A172 (cell line): ENCODE data around the gene ZMYND19. TPM values are rescaled to one million over a fixed set of nuclear protein-coding genes. Genes with fewer than 3 reads are reported as not detected.
"Not testable (repeated sequence)": the region's sequence is repeated elsewhere in the genome, so short reads cannot be mapped to it uniquely, and the experiment has no call there.

Source experiments
- DNase-seq: peaks from one replicate; pipeline ENCODE4 v3.0.0-alpha.2; 2015; ENCODE audit warnings: low spot score
- total RNA-seq: library from RNA; depleted of rRNA; stranded (reverse); fragments of >200 nt; shearing (Covaris generic); gene quantifications from 2 replicates; pipeline ENCODE4 v1.2.3, GENCODE V29; 2014

ZMYND19 gene
- total RNA-seq, 1 experiment from 2014 or later, result 68.8 TPM

GRCh38 chr9:137589441-137590122 is 730 bp downstream of the ZMYND19 start:
- DNase-seq, result no peak

- no peak for DNase-seq
These were observed 1.4 kb downstream of the ZMYND19 start for GRCh38 chr9:137588891-137589290.

GRCh38 chr9:137588311-137588710 is 2.0 kb downstream of the ZMYND19 start:
- no peak for DNase-seq

- no peak for DNase-seq
These were observed 3.5 kb downstream of the ZMYND19 start for GRCh38 chr9:137586854-137587253.

- DNase-seq, result no peak
These were observed 6.4 kb downstream of the ZMYND19 start for GRCh38 chr9:137583957-137584356.

GRCh38 chr9:137583347-137583746 is 7.0 kb downstream of the ZMYND19 start:
- DNase-seq, result no peak

- DNase-seq, result no peak
These were observed 7.9 kb downstream of the ZMYND19 start for GRCh38 chr9:137582286-137582860.

GRCh38 chr9:137581361-137582285 is 8.7 kb downstream of the ZMYND19 start:
- no peak for DNase-seq

GRCh38 chr9:137580954-137581322 is 9.4 kb downstream of the ZMYND19 start:
- no peak for DNase-seq

- no peak for DNase-seq
These were observed 9.9 kb downstream of the ZMYND19 start for GRCh38 chr9:137580209-137580953.

GRCh38 chr9:137579259-137579604 is 11.1 kb downstream of the ZMYND19 start:
- no peak for DNase-seq

GRCh38 chr9:137578518-137579258 is 11.6 kb downstream of the ZMYND19 start, which contains the start of gene DPH7:
TSS of gene DPH7 (minus strand) at chr9:137578925. CDS start at chr9:137578777, 148 bp downstream.
- peak; percentile 83 for DNase-seq

GRCh38 chr9:137575716-137576411 is 14.4 kb downstream of the ZMYND19 start:
- DNase-seq, result no peak

GRCh38 chr9:137575364-137575715 is 15.0 kb downstream of the ZMYND19 start:
- peak; percentile 41 for DNase-seq

- no peak for DNase-seq
These were observed 16.1 kb downstream of the ZMYND19 start for GRCh38 chr9:137574192-137574591.

GRCh38 chr9:137570566-137570965 is 19.7 kb downstream of the ZMYND19 start:
- DNase-seq, result no peak

GRCh38 chr9:137569609-137570203 is 20.6 kb downstream of the ZMYND19 start:
- DNase-seq, result no peak

- DNase-seq, result not testable (repeated sequence)
These were observed 21.9 kb downstream of the ZMYND19 start for GRCh38 chr9:137568445-137568844.

GRCh38 chr9:137564817-137565411 is 25.4 kb downstream of the ZMYND19 start:
- DNase-seq, result no peak

- no peak for DNase-seq
These were observed 26.2 kb downstream of the ZMYND19 start for GRCh38 chr9:137564134-137564533.
